NCI-H1436 treated with DMSO at 0.1 percent for 48 hours (cell line): Measurements from ENCODE around the gene DTX3.
"Not testable (repeated sequence)": the region's sequence is repeated elsewhere in the genome, so short reads cannot be mapped to it uniquely, and the experiment has no call there.

Experiments used
- DNase-seq: peaks from one replicate; lab custom pipeline; 2025; lab: John Stamatoyannopoulos, UW

Gene DTX3

DNA sequence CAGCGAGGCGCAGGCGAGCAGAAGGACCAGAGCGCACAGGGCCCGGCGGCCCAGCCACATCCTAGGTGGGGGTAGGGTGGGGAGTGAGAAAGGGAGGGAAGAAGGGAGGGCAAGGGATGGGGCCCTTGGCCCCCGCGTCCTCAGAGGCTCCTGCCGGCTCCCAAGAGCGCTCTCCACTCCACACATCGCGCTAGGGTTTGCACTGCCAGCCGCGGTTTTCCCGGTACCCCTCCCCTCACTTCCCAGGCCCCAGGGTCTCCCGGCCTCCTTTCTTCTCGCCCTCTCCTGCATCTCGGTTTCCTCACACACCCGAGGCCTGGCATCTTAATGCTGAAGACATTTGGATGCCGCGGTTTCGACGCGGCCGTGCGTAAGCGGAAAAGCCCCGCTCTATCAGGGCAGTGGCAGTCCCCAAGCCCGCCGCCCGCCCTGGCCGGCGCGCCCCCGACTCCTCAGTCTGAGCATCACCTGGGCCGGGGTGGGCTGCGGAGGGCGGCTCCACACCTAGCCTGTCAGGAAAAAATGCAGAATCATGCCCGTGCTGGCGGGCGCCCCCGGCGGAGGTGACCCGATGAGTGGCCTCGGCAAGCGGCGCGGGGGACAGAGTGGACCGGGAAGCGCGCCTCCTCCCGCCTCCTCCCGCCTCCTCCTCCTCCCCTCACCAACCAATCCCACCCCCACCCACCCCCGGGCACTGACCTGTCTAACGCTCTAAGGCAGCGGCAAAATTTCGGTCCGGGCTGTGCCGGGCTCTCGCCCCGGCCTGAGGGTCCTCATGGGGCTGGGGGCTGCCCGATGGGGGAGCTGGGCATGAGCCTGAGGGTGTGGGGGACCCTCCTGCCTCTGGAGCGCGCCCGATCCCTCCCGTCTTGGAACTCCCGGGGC lies 27.7 kb downstream of the DTX3 start:
- DNase-seq = no peak

DNA sequence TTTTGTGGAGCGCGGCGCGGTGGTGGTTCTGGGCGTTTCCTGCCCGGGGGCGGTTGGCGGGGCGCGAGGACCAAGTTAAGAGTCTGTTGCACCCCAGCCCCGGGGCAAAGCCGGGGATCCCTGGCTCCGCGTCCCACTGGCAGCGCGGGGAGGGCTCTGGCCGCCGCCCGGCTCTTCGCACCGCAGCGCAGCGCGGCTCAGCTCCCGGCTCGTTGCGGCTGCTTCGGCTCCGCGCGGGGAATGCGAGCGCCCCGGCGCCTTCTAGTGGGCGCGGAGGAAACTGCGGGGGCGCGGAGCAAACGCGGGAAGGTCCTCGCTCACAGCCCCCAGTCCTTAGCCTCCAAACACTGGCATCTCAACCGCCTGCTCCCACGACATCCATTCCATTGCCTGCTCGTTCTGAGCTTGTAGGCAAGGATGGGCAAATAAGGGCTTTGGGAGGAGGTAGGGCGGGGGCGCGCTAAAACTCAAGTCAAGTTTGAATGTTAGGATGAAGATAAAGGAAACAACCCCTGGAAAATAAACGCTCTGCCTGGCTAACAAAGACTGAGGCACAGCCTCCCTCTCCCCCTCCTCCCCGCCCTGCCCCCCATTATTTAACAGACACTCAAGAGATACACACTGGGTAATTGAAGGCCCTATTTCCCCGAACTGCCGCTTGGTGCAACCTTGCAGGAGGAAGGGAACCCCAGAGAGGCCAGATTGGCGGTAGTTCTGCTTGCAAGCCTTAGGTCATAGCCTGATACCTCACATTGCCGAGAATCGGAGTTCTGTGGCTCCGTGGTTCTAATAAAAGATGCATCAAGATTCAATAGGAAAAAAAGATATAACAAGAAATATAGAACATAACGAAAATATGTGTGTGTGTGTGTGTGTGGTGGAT lies 28.6 kb downstream of the DTX3 start, which contains the start of gene B4GALNT1:
Gene B4GALNT1 (minus strand): TSS at position 244 of the 883 bp plus-strand sequence. CDS start 1,069 bp downstream, outside the sequence.
- no peak for DNase-seq

DNA sequence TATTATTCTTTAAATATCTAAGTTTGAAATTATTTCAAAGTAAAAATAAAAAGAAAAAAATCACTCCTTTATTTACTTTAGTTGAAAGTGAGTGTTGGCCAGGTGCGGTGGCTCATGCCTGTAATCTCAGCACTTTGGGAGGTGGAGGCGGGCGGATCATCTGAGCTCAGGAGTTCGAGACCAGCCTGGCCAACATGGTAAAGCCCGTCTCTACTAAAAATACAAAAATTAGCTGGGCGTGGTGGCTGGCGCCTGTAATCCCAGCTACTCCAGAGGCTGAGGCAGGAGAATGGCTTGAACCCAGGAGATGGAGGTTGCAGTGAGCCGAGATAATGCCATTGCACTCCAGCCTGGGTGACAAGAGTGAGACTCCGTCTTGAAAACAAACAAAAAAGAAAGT lies 32.1 kb downstream of the DTX3 start:
- DNase-seq = not testable (repeated sequence)

DNA sequence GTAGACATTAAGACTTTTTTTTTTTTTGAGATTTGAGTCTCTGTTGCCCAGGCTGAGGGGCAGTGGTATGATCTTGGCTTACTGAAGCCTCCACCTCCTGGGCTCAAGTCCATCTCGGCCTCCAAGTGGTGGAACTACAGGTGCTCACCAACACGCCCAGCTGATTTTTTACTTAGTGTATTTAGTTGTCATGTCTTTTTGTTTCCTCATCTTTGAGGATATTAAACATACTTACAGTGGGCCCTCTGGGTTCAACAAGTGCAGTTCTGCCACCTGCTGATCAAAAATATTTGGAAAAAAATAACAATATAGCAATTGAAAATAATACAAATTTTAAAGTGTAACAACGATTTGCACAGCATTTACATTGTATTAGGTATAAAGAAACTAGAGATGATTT lies 32.7 kb downstream of the DTX3 start:
- no peak for DNase-seq

DNA sequence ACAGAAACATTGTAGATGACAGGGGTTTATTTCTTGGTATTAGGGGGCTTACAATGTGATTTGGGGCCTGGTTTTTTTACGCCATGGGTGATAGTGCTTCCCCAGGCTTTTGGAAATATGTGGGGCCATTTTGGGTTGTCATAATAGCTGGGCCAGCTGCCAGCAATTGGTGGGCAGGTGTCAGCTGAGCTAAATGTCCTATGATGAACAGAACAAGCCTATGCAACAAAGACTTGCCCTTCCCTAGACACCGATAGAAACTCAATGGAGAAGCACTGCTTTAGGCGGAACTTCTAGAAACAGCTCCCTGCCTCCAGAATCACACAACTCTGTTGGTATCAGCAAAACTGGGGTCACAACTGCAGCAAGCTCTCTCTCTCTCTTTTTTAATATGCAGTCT lies 33.5 kb downstream of the DTX3 start:
- DNase-seq = no peak

DNA sequence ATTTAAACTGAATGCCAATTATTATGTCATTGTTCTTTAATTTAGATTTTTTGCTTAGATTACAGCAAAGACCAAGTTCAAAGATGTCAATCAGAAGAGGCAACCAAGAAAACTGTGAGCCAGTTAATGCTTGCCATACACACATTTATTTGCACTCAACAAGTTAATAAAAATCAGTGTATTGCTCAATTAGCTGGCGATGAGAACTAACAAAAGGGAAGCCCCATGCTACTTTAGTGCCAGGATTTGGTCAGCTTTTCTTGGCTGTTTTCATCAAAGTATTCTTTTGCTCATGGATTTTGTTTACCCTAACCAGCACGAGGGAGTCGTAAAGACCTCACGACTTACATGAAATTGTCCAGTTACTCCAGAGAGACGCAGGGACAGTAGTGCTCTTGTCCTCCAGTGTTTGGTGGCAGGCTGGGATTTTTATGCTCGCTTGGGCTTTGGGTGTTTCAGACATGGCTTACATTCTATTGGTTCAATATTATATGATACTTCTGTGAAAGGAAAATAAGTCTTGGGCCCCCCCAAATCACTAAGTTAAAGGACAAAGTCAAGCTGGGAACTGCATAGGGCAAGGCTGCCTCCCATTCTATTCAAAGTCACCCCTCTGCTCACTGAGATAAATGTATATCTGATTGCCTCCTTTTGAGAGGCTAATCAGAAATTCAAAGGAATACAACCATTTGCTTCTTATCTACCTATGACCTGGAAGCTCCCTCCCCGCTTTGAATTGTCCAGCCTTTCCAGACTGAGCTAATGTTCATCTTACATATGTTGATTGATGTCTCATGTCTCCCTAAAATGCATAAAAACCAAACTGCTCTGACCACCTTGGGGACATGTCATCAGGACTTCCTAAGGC lies 35.8 kb downstream of the DTX3 start:
- no peak for DNase-seq

DNA sequence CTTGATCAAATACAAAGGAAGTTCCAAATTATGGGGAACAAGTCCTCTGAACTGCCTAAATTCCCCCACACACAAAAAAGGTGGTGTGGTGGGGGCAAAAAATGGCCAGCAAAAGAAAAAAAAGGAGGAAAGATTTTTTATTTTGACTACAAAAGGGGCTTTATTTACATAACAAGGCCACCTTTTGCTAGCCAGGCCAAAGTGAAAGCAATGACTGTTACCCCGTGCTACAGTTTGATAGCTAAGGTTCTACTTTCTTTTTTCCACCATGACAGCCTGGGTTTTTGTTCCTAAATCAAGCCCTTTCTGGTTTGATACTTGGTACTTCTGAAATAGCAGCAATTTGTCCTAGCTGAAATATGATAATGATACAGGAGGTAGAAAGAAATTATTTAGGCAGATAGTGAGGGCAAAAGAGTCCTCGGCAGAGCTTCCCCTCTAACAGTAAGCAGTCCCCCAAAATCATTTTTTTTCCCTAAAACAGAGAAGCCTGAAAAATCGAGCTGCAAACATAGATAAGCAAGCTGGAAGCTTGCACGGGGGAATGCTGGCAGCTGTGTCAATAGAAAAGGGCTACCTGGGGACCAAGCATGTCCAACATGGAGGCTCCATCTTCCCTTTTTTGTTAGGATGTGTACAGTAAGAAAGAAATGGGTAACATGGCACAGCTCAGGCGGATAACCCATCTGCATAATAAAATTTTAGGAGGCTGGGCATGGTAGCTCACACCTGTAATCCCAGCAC lies 37.2 kb downstream of the DTX3 start:
- DNase-seq = no peak

DNA sequence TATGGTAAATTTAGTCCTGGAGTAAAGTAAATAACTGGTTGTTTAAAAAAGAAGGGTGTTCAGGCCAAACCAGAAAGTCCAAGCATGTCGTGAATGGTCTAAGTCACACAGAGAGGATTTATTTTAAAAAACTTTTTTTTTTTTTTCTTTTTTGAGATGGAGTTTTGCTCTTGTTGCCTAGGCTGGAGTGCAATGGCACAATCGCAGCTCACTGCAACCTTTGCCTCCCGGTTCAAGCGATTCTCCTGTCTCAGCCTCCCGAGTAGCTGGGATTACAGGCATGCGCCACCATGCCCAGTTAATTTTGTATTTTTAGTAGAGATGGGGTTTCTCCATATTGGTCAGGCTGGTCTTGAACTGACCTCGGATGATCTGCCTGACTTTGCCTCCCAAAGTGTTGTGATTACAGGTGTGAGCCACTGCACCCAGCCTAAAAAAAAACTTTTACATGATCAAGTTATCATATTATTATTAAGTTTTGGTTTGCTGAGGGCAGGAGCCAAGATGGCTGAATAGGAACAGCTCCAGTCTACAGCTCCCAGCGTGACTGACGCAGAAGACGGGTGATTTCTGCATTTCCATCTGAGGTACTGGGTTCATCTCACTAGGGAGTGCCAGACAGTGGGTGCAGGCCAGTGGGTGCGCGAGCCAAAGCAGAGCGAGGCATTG lies 41.5 kb downstream of the DTX3 start:
- DNase-seq = not testable (repeated sequence)

DNA sequence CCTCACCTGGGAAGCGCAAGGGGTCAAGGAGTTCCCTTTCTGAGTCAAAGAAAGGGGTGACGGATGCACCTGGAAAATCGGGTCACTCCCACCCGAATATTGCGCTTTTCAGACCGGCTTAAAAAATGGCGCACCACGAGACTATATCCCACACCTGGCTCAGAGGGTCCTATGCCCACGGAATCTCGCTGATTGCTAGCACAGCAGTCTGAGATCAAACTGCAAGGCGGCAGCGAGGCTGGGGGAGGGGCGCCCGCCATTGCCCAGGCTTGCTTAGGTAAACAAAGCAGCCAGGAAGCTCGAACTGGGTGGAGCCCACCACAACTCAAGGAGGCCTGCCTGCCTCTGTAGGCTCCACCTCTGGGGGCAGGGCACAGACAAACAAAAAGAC lies 42.0 kb downstream of the DTX3 start:
- not testable (repeated sequence) for DNase-seq

DNA sequence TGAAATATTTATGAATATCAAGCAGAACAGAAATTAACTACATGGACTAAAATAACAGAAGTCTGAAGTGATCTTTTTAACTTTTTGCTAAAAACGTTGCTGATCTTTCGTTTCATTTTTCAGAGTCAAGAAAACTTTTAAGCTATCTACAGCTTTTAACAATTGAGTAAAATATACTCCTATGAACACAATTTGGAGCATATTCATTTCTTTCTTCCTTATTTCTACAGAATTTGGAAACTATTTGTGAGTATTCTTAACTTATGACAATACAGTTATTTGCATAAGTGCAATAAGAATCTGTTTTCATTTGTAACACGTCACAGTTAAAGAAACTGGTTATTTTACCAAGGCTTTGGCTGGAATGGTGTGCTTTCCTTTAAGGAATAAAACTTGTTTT lies 49.4 kb downstream of the DTX3 start:
- DNase-seq = no peak

DNA sequence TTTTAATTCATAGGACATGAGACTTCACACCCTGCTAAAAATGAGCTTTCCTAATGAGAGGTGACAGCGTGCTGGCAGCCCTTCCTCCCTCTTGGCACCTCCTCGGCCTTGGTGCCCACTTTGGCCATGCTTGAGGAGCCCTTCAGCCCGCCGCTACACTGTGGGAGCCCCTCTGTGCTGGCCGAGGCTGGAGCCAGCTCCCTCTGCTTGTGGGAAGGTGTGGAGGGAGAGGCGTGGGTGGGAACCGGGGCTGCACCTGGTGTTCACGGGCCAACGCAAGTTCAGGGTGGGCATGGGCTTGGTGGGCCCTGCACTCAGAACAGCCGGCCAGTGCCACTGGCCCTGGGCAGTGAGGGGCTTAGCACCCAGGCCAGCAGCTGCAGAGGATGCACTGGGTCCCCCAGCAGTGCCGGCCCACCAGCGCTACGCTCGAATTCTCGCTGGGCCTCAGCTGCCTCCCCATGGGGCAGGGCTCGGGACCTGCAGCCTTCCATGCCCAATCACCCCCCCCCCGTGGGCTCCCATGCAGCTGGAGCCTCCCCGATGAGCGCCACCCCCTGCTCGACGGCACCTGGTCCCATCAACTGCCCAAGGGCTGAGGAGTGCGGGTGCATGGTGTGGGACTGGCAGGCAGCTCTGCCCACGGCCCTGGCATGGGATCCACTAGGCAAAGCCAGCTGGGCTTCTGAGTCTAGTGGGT lies 51.1 kb downstream of the DTX3 start:
- no peak for DNase-seq

DNA sequence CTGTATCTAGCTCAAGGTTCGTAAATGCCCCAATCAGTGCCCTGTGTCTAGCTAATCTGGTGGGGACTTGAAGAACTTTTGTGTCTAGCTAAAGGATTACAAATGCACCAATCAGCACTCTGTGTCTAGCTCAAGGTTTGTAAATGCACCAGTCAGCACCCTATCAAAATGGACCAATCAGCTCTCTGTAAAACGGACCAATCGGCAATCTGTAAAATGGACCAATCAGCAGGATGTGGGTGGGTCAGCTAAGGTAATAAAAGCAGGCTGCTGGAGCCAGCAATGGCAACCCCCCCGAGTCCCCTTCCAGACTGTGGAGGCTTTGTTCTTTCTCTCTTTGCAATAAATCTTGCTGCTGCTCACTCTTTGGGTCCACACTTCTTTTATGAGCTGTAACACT lies 51.8 kb downstream of the DTX3 start:
- not testable (repeated sequence) for DNase-seq

DNA sequence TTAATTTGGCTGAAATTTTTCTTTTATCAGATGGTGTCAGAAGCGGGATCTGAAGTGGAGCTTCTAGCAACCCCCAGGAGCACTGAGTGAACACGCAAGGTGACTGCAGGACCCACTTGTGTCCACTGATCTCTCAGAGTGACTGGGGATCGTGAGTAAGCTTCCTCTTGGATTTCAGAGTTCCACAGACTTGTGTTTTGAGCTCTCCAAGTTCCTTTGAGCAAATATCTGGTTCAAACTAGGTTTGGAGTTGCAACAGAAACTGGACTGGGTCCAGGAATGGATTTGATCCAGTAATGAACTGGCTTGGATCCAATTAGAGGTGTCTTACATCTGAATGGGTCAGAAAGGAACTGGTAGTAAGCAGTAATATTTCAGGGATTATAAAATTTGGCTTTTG lies 53.1 kb downstream of the DTX3 start:
- no peak for DNase-seq

DNA sequence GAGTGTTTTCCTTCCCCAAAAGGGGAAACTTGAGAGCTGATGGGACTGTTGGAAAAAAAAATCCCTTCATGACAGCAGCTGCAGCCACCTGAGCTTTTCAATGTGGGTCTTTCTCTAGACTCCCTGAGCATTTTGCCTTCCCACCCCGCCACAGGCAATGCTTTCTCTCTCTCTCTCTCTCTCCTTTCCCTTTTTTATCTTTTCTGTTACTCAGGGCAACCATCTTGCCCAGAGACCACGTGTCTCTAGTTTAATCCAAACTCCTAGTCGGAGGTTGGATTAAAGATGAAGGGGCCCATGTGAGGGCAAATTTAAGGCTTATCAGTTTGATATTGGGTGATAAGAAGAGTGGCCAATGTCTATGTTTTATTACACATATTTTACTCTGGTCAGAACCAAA lies 54.3 kb downstream of the DTX3 start:
- DNase-seq = no peak
